GM20431 (cell line): ENCODE results near the gene PDZK1IP1.

Source experiments
- in situ Hi-C: fragments of 300-500 bp; cut with MseI, MboI; formaldehyde crosslinking; loops from one replicate; pipeline ENCODE4 v1.15.0; 2020; ENCODE audit warnings: low sequenced_read_pairs; ENCODE audit not compliant: unreplicated experiment

The PDZK1IP1 gene

GRCh38 chr1:47184090-47184821, 5.6 kb downstream of the PDZK1IP1 start:
- in situ Hi-C loops = loop anchor here (25.0 kb wide), 1 partner anchor 528 kb away; no protein-coding TSS in a partner anchor

- in situ Hi-C loops = loop anchor here (25.0 kb wide), 1 partner anchor 529 kb away; no protein-coding TSS in a partner anchor
Observed at GRCh38 chr1:47183308-47184089, 6.3 kb downstream of the PDZK1IP1 start.

- in situ Hi-C loops = loop anchor here (25.0 kb wide), 1 partner anchor 530 kb away; no protein-coding TSS in a partner anchor
Observed at GRCh38 chr1:47182676-47183235, 7.1 kb downstream of the PDZK1IP1 start.

- in situ Hi-C loops = loop anchor here (25.0 kb wide), 1 partner anchor 530 kb away; no protein-coding TSS in a partner anchor
Observed at GRCh38 chr1:47181955-47182675, 7.7 kb downstream of the PDZK1IP1 start.

- in situ Hi-C loops = loop anchor here (25.0 kb wide), 1 partner anchor 531 kb away; no protein-coding TSS in a partner anchor
Observed at GRCh38 chr1:47181095-47181954, 8.5 kb downstream of the PDZK1IP1 start.

GRCh38 chr1:47180603-47181094, 9.2 kb downstream of the PDZK1IP1 start:
- in situ Hi-C loops = loop anchor here (25.0 kb wide), 1 partner anchor 532 kb away; no protein-coding TSS in a partner anchor

GRCh38 chr1:47179988-47180563, 9.8 kb downstream of the PDZK1IP1 start:
- in situ Hi-C loops = loop anchor here (25.0 kb wide), 1 partner anchor 532 kb away; no protein-coding TSS in a partner anchor

GRCh38 chr1:47179017-47179987, 10.5 kb downstream of the PDZK1IP1 start:
- in situ Hi-C loops = loop anchor here (25.0 kb wide), 1 partner anchor 533 kb away; no protein-coding TSS in a partner anchor

DNA sequence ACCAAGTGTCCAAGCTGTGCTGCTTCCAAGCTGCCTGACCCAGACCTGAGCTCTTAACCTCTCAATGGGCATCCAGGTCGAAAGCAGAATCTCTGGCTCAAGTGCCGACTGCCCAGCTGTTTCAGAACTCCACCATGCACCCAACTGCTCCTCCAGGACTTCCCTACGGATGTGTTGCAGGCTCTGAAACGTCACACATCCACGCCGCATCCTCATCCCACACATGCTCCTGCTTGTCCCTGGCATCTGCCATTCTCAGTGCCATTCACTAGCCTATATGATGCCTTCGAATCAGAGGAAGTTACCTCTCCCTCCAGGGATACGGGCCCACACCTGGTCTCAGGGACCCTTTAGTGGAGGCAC, 11.2 kb downstream of the PDZK1IP1 start:
- in situ Hi-C loops = loop anchor here (25.0 kb wide), 1 partner anchor 534 kb away; no protein-coding TSS in a partner anchor

- in situ Hi-C loops = loop anchor here (25.0 kb wide), 1 partner anchor 534 kb away; no protein-coding TSS in a partner anchor
Observed at GRCh38 chr1:47178020-47178419, 11.8 kb downstream of the PDZK1IP1 start.

DNA sequence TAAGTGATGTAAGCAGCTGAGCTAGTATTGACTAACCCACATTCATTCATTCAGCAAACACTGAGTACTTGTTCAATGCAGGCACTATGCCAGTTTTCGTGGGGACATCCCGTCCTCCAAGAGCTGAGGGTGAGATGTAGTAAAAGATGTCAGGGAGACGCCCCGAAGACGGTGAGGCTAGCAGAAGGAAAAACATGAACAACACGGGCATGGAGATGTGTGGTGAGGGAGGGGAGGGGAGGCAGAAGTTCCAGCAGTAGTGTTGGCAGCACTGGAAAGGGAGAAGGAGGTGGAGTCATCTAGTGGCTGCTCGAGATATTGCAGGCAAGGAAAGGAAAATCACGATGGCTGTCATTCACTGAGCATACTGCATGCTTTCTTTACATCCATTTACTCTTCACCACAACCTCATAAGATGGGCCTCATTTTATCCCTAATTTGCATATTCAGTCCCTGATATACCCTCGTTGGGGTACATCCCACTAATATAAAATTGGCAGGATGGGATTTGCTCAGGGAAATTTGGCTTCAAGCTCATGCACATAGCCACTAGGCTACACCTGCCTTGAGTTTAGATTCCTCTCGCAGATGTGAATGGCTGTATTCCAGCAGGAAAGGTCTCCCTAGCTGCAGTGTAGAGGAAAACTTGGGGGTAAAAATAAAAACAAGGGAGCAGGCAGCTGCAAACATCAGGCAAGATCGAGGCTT, 14.5 kb downstream of the PDZK1IP1 start:
- in situ Hi-C loops = loop anchor here (25.0 kb wide), 1 partner anchor 537 kb away; no protein-coding TSS in a partner anchor

GRCh38 chr1:47174656-47175020, 15.2 kb downstream of the PDZK1IP1 start:
- in situ Hi-C loops = loop anchor here (25.0 kb wide), 1 partner anchor 538 kb away; no protein-coding TSS in a partner anchor

DNA sequence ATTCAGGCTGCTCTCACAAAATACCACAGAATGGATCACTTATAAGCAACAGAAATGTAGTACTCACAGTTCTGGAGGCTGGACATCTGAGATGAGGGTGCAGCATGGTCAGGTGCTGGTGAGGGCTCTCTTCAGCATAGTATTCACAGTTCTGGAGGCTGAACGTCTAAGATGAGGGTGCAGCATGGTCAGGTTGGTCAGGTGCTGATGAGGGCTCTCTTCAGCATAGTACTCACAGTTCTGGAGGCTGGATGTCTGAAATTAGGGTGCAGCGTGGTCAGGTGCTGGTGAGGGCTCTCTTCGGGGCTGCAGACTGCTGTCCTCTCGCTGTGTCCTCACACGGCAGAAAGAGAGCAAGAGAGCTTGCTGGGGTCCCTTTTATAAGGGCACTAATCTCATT, 17.1 kb downstream of the PDZK1IP1 start:
- in situ Hi-C loops = no loop called here

DNA sequence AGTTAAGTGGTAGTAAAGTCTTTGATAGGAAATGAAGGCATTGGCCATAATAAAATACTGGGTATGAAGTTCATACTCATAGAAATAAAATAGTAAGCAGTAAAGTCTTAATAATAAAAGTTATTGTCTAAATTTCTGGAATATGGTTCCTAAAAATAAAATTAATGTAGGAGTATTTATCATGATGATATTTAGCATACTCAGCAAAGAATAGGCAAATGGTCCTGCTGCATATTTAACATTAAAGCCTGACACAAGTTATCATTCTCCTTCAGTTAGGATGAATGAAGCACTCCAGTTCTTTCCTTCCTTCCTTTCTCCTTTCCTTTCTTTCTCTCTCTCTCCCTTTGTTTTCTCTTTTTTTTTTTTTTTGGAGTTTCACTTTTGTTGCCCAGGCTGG, 25.3 kb downstream of the PDZK1IP1 start:
- in situ Hi-C loops = no loop called here

GRCh38 chr1:47161298-47162040, 28.4 kb downstream of the PDZK1IP1 start:
- in situ Hi-C loops = no loop called here

DNA sequence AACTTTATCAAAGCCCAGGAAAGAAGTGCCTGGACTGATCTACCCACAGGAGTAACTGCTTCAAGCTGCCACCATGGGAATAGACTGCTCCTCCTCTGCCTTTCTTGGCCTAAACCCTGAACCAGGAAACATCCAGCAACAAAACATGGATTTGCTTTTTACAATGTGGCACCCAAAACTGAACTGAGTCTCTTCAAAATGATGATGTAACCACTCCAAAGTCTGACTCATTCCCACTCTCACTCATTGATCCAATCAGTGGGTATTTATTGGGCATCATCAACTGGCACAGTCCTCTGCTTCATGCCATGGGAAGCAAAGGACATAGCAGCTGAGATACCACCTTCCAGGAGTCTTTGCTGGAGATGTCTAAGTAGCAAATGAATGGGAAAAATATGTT, 29.1 kb downstream of the PDZK1IP1 start:
- in situ Hi-C loops = no loop called here
